OCI-LY3 (cell line): Measurements from ENCODE around the gene SYT1.

Experiments used
- CTCF ChIP-seq: fragments of 200-600, 300-600 bp; sonication (generic); IDR thresholded peaks from 2 replicates; pipeline ENCODE4 v1.5.1; 2014; ENCODE audit warnings: antibody characterized with exemption, low read length, low read depth
- EZH2phosphoT487 ChIP-seq: fragments of 200-600 bp; shearing (Covaris generic); IDR thresholded peaks from 2 replicates; pipeline ENCODE4 v1.6.1; 2018; ENCODE audit warnings: antibody characterized with exemption, mixed run types, low read depth

GRCh38 chr12:79309039-79309438 lies 444.5 kb downstream of the SYT1 start:
- TF ChIP-seq CTCF (no peak), EZH2phosphoT487 (no peak)
